GM18517 (cell line): Measurements from ENCODE around the gene ZFP91.
A peak's percentile ranks its signal among the peaks of the same experiment; 100 is the strongest.

Experiments
- ATAC-seq: cut with Tn5 transposase; IDR thresholded peaks from one replicate; pipeline ENCODE4 v1.9.1; 2021; ENCODE audit warnings: mild to moderate bottlenecking, moderate library complexity; ENCODE audit not compliant: unreplicated experiment

Gene ZFP91

GRCh38 chr11:58582437-58582836, 3.6 kb downstream of the ZFP91 start:
- ATAC-seq: no peak

- no peak for ATAC-seq
Measured at GRCh38 chr11:58586998-58587397, 8.1 kb downstream of the ZFP91 start.

- no peak for ATAC-seq
Measured at GRCh38 chr11:58591659-58592058, 12.8 kb downstream of the ZFP91 start.

DNA sequence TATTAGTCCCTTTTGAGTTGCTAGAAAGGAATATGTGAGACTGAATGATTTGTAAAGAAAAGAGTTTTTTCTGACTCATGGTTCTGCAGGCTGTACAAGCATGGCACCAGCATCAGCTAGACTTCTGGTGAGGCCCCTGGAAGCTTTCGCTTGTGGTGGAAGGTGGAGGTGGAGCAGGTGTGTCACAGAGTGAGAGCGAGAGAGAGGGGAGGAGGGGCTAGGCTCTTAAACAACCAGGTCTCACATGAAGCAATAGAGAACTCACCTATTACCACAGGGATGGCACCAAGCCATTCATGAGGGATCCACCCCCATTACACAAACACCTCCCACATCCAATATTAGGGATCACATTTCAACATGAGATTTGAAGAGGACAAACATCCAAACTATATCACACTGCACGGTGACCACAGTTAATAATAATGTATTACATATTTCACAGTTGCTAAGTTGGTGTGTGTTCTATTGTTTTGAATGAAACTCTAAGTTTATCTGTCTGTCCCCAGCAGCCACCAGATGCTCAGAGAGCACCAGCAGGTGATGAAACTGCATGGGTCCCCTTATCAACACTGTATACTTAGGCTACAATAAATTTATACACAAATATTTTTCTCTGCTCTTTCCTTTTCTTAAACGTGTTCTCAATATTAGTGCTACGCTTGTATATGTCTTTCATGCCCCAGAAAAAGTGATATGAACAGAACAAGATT, 14.1 kb downstream of the ZFP91 start:
- no peak for ATAC-seq

GRCh38 chr11:58594826-58595225, 16.0 kb downstream of the ZFP91 start:
- ATAC-seq: no peak

- ATAC-seq: no peak
Measured at GRCh38 chr11:58596621-58597020, 17.8 kb downstream of the ZFP91 start.

- ATAC-seq: no peak
Measured at GRCh38 chr11:58597486-58598144, 18.8 kb downstream of the ZFP91 start.

- no peak for ATAC-seq
Measured at GRCh38 chr11:58600510-58600909, 21.6 kb downstream of the ZFP91 start.

GRCh38 chr11:58606930-58607714, 28.3 kb downstream of the ZFP91 start:
- ATAC-seq: no peak

DNA sequence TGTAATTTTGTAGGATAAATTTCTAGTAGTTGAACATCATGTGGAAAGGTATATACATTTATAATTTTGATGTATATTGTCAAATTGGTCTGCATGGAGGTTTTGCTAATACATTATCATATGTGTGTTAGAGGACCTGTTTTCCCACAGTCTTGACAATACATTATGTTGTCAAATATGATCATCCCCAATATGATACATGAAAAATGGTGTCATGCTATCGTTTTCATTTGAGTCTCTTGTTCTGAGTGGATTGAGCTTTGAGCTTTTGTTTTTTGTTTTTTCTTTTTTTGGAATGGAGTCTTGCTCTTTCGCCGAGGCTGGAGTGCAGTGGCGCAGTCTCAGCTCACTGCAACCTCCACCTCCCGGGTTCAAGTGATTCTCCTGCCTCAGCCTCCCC, 29.5 kb downstream of the ZFP91 start:
- no peak for ATAC-seq

GRCh38 chr11:58609723-58610122, 30.9 kb downstream of the ZFP91 start:
- ATAC-seq: no peak

DNA sequence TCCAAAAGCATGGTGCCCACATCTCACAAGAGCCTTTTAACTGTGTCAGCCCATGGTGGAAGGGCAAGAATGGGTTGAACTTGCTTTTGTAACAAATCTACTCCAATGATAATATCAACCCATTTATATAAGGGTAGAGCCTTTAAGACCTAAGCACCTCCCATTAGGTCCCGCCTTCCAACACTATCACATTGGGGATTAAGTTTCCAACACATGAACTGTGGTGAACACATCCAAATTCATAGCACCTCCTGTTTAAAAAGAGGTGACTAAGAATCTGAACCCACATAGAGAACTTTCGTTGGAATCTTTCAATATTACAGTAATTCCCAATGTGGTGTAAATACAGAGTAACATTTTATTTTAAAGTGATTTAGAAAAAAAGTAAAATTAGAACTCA, 34.4 kb downstream of the ZFP91 start:
- no peak for ATAC-seq

DNA sequence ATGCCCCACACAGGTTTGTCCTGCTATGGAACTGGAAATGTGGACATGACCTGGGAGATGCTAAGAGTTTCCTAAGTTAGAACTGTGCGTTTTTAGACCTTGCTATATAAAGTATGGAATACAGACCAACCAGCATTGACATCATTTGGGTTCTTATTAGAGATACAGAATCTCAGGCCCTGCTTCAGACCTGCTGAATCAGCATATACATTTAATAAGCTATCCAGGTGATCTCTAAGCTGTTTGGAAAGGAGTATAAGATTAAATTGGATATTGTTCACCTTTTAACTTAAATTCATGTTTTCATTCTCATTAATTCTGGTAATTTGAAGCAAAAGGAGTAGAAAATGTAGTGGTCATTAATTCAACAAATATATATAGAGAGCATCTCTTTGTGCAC, 36.7 kb downstream of the ZFP91 start:
- ATAC-seq: no peak

- ATAC-seq: no peak
Measured at GRCh38 chr11:58616594-58616993, 37.7 kb downstream of the ZFP91 start.

- ATAC-seq: no peak
Measured at GRCh38 chr11:58617976-58618557, 39.2 kb downstream of the ZFP91 start.

- peak; percentile 50 for ATAC-seq
Measured at GRCh38 chr11:58621586-58622262, 42.9 kb downstream of the ZFP91 start.

- ATAC-seq: no peak
Measured at GRCh38 chr11:58622344-58622743, 43.5 kb downstream of the ZFP91 start, which contains the start of gene CNTF. TSS of gene CNTF (plus strand) at chr11:58622665. CDS start at chr11:58622753, 88 bp downstream.

DNA sequence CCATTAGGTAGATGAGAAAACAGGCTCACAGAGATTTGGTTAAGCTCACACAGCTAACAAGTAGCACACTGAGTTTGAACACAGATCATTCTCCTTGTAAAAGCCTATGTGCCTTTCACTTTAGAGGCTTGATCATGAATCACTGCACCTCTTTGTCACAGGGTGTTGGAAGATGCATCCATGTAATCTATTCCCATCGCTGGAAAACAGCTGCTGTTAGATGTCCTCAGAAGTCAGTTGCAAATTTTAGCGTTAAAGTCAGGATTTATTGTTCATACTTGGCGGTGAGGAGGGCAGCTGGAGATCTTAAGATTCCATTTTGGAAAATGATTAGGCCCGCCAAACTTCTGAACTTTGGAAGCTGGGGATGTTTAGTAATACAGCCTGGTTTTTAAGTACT, 46.2 kb downstream of the ZFP91 start:
- ATAC-seq: no peak

DNA sequence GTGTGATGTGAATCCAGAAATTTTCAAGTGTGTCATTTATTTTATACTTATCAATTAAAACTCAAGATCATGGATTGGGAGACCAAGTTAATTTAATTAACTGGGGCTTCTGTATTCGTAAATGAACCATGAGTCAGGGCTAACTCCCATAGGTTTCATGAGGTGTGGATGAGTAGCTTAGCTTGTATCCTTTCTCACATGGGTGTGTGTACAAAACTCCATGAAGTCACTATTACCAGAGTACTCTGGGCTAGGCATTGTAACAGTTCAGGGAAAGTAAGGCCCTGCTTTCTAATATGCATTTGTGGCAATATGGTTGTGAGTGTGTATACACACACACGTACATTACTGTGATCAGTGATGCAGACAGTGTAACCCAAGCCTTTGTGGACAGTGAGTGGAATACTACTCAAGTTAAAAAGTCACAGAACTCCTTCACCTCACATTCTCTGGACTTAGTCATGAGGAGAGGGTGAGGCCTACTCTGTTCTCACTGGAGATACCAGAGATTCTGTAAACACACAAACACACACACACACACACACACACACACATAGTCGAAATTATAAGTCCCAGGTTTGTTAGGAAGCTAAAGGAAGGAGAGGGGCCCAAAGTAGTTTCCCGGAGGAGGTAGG, 47.1 kb downstream of the ZFP91 start:
- ATAC-seq: no peak

DNA sequence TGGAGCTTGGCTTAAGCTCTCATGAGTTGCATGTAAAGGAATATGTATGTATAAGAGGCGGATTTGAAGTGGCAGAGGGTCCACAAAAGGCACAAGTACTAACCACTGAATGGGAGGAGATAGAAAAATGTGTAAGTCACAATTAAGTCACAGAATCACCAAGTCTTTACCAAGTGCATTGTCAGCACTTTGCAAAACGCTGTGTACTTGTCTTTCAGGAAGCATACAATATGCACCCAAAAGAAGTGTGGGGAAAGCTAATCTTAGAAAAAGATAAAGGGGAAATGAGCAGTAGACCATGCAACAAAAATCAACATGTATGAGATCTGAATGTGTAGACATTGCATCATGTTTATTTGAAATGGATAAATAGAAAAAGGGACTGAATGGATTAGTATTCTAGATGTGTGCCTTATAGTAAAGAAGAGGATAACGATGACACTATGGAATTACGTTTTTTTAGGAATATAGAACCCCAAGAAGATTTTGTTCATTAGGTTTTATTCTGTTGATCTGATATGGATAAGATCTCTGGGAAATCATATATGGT, 48.1 kb downstream of the ZFP91 start:
- ATAC-seq: no peak
